GM19463 (cell line): ENCODE measurements around the gene SCUBE3.

Source experiments
- ATAC-seq: cut with Tn5 transposase; IDR thresholded peaks from one replicate; pipeline ENCODE4 v1.9.1; 2021; ENCODE audit warnings: mild to moderate bottlenecking, moderate library complexity; ENCODE audit not compliant: unreplicated experiment

Gene SCUBE3

GRCh38 chr6:35209081-35209480 lies 4.7 kb upstream of the SCUBE3 start:
- ATAC-seq, result no peak

- no peak for ATAC-seq
Measured at GRCh38 chr6:35209622-35210247, 4.0 kb upstream of the SCUBE3 start.

GRCh38 chr6:35213298-35213791 lies 411 bp upstream of the SCUBE3 start:
- no peak for ATAC-seq

GRCh38 chr6:35214869-35215664 lies 1.3 kb downstream of the SCUBE3 start:
- no peak for ATAC-seq

GRCh38 chr6:35215665-35216411 lies 2.1 kb downstream of the SCUBE3 start:
- ATAC-seq, result no peak

GRCh38 chr6:35216412-35216732 lies 2.6 kb downstream of the SCUBE3 start:
- ATAC-seq, result no peak

GRCh38 chr6:35216851-35217811 lies 3.4 kb downstream of the SCUBE3 start:
- no peak for ATAC-seq

GRCh38 chr6:35218021-35218420 lies 4.3 kb downstream of the SCUBE3 start:
- ATAC-seq, result no peak

GRCh38 chr6:35218456-35218855 lies 4.7 kb downstream of the SCUBE3 start:
- no peak for ATAC-seq

- no peak for ATAC-seq
Measured at GRCh38 chr6:35219683-35220326, 6.0 kb downstream of the SCUBE3 start.

GRCh38 chr6:35220711-35221110 lies 7.0 kb downstream of the SCUBE3 start:
- no peak for ATAC-seq

- ATAC-seq, result no peak
Measured at GRCh38 chr6:35223396-35223795, 9.6 kb downstream of the SCUBE3 start.

GRCh38 chr6:35224720-35225119 lies 11.0 kb downstream of the SCUBE3 start:
- ATAC-seq, result no peak

GRCh38 chr6:35228481-35228880 lies 14.7 kb downstream of the SCUBE3 start:
- no peak for ATAC-seq

GRCh38 chr6:35229304-35229703 lies 15.5 kb downstream of the SCUBE3 start:
- ATAC-seq, result no peak

GRCh38 chr6:35230498-35230897 lies 16.7 kb downstream of the SCUBE3 start:
- ATAC-seq, result no peak

- ATAC-seq, result no peak
Measured at GRCh38 chr6:35230950-35231349, 17.2 kb downstream of the SCUBE3 start.

GRCh38 chr6:35231563-35231962 lies 17.8 kb downstream of the SCUBE3 start:
- ATAC-seq, result no peak

- ATAC-seq, result no peak
Measured at GRCh38 chr6:35234901-35235300, 21.1 kb downstream of the SCUBE3 start.

GRCh38 chr6:35236223-35236622 lies 22.5 kb downstream of the SCUBE3 start:
- ATAC-seq, result no peak
